Measurements from ENCODE around the gene CFAP53. TPM values are rescaled to one million over a fixed set of nuclear protein-coding genes. Genes with fewer than 3 reads are reported as not detected.

CFAP53 gene
- total RNA-seq, 1 donor from 2014 or later: 0.68 TPM

DNA sequence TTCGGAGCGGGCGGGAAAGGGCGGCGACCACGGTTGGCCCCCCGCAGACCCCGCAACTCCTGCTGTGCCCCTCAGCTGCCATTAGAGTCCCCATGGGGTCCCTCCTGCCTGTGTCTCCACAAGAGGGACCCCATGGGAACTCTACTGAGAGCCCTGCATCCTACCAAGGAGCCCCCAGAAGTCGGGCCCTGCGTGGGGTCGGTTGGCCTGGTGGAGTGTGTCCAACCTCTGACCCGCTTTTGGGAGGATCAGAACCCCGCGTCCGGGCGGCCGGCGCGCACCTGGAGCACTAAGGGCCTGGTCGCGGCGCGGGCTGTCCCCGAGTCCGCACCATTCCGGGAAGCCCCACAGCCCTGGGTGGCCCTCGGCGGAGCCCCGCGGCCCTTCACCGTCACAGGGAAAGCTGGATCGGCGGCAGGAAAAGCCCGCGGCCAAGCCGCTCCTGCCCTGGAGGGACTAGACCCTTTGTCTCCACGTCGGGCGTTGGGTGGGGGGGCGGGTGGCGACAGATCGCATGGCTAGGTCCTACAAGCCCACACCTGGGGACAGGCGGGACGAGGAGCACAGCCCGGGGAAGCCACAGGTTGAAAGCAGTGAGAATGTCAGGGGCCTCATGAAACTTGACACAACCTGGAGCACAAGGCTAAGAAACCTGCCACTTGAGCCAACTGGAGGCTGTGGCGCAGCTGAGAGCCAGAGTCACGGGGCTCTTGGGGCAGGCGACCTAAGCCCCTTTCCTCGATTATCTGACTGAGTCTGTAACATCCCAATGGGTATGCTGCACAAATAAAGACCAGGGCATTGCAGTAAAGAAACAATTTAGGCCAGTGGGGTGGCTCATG, 32.4 kb upstream of the CFAP53 start:
- Histone ChIP-seq H2AFZ (ENCODE audit: low read depth, low read length) (peak overlapping the region; percentile 93), H3K4me2 (ENCODE audit: low read length) (peak overlapping the region; percentile 97), H3K4me3 (ENCODE audit: insufficient read depth, low read depth, low read length) (peak overlapping the region; percentile 70)

GRCh38 chr18:50297621-50298442, 31.5 kb upstream of the CFAP53 start:
- peak overlapping the region; percentile 24 for H3K9ac ChIP-seq (ENCODE audit: low read length)
- Mint-ChIP-seq H3K27me3 (ENCODE audit: low read depth, unreplicated experiment) (peaks cover 27% of the 10 kb centered on the region), H3K4me1 (ENCODE audit: low read depth, unreplicated experiment) (no peaks in the 10 kb centered on the region), H3K27ac (ENCODE audit: unreplicated experiment) (no peak overlapping the region), H3K36me3 (ENCODE audit: low read depth, unreplicated experiment) (no peaks in the 10 kb centered on the region), H3K9me3 (ENCODE audit: unreplicated experiment) (peaks cover 2% of the 10 kb centered on the region), H3K4me3 (ENCODE audit: unreplicated experiment) (peak overlapping the region; percentile 80)
- no peaks in the 10 kb centered on the region for H3K36me3 ChIP-seq (ENCODE audit: insufficient read depth, low read length)
- no peaks in the 10 kb centered on the region for H3K79me2 ChIP-seq (ENCODE audit: insufficient read depth, low read length)
- DNase-seq (ENCODE audit: low read depth) (peak; percentile 65), FAIRE-seq (peak; percentile 65)
- H3K4me2 ChIP-seq (ENCODE audit: low read length): peak overlapping the region; percentile 97
- H3K9me3 ChIP-seq (ENCODE audit: insufficient read depth, low read depth, low read length): no peaks in the 10 kb centered on the region
- no peaks in the 10 kb centered on the region for H3K4me1 ChIP-seq (ENCODE audit: insufficient read depth, low read length)
- peak overlapping the region; percentile 93 for H2AFZ ChIP-seq (ENCODE audit: low read depth, low read length)
- peak overlapping the region; percentile 70 for H3K4me3 ChIP-seq (ENCODE audit: insufficient read depth, low read depth, low read length)
- H3K27me3 ChIP-seq (ENCODE audit: insufficient read depth, low read length): peaks cover 23% of the 10 kb centered on the region
- TF ChIP-seq, protein P1, sequence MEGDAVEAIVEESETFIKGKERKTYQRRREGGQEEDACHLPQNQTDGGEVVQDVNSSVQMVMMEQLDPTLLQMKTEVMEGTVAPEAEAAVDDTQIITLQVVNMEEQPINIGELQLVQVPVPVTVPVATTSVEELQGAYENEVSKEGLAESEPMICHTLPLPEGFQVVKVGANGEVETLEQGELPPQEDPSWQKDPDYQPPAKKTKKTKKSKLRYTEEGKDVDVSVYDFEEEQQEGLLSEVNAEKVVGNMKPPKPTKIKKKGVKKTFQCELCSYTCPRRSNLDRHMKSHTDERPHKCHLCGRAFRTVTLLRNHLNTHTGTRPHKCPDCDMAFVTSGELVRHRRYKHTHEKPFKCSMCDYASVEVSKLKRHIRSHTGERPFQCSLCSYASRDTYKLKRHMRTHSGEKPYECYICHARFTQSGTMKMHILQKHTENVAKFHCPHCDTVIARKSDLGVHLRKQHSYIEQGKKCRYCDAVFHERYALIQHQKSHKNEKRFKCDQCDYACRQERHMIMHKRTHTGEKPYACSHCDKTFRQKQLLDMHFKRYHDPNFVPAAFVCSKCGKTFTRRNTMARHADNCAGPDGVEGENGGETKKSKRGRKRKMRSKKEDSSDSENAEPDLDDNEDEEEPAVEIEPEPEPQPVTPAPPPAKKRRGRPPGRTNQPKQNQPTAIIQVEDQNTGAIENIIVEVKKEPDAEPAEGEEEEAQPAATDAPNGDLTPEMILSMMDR (IDR thresholded peaks at IDR 0.05; ENCODE audit: insufficient read depth, low read depth, low read length): no peak
- no peak for TF ChIP-seq EZH2 (IDR thresholded peaks at IDR 0.05; ENCODE audit: insufficient read depth, low read length)
- no peak overlapping the region for H3K27ac ChIP-seq (ENCODE audit: low read depth, low read length)
- no peaks in the 10 kb centered on the region for H4K20me1 ChIP-seq (ENCODE audit: insufficient read depth, low read length)

More for the DNA sequence above, 32.4 kb upstream of the CFAP53 start:
- H3K9ac ChIP-seq (ENCODE audit: low read length): no peak overlapping the region
- Mint-ChIP-seq H3K27me3 (ENCODE audit: low read depth, unreplicated experiment) (peaks cover 30% of the 10 kb centered on the region), H3K4me3 (ENCODE audit: unreplicated experiment) (peak overlapping the region; percentile 80), H3K36me3 (ENCODE audit: low read depth, unreplicated experiment) (no peaks in the 10 kb centered on the region), H3K4me1 (ENCODE audit: low read depth, unreplicated experiment) (no peaks in the 10 kb centered on the region), H3K9me3 (ENCODE audit: unreplicated experiment) (peaks cover 2% of the 10 kb centered on the region), H3K27ac (ENCODE audit: unreplicated experiment) (no peak overlapping the region)
- DNase-seq (ENCODE audit: low read depth) (no peak), FAIRE-seq (no peak)
- H3K9me3 ChIP-seq (ENCODE audit: insufficient read depth, low read depth, low read length): no peaks in the 10 kb centered on the region
- no peak overlapping the region for H3K27ac ChIP-seq (ENCODE audit: low read depth, low read length)
- peaks cover 26% of the 10 kb centered on the region for H3K27me3 ChIP-seq (ENCODE audit: insufficient read depth, low read length)
- TF ChIP-seq, protein P1 (IDR thresholded peaks at IDR 0.05; ENCODE audit: insufficient read depth, low read depth, low read length): no peak
- no peak for TF ChIP-seq EZH2 (IDR thresholded peaks at IDR 0.05; ENCODE audit: insufficient read depth, low read length)
- no peaks in the 10 kb centered on the region for H4K20me1 ChIP-seq (ENCODE audit: insufficient read depth, low read length)
- H3K36me3 ChIP-seq (ENCODE audit: insufficient read depth, low read length): no peaks in the 10 kb centered on the region
- no peaks in the 10 kb centered on the region for H3K79me2 ChIP-seq (ENCODE audit: insufficient read depth, low read length)
- no peaks in the 10 kb centered on the region for H3K4me1 ChIP-seq (ENCODE audit: insufficient read depth, low read length)

Data from astrocyte (in vitro differentiated cells and primary cell).